ENCODE results near the gene XRN1.
"Not testable (repeated sequence)": the region's sequence is repeated elsewhere in the genome, so short reads cannot be mapped to it uniquely, and the experiment has no call there.

- not testable (repeated sequence) for TF ChIP-seq CTCF, POLR2A, POLR2AphosphoS5 (IDR thresholded peaks at IDR 0.05)
Measured at GRCh38 chr3:142439499-142440220, 8.2 kb downstream of the XRN1 start.

All from prostate gland (tissue), 2 donors.